Measurements from ENCODE around the gene FAM9C.
"Not testable (repeated sequence)": the region's sequence is repeated elsewhere in the genome, so short reads cannot be mapped to it uniquely, and the experiment has no call there.

Gene FAM9C

DNA sequence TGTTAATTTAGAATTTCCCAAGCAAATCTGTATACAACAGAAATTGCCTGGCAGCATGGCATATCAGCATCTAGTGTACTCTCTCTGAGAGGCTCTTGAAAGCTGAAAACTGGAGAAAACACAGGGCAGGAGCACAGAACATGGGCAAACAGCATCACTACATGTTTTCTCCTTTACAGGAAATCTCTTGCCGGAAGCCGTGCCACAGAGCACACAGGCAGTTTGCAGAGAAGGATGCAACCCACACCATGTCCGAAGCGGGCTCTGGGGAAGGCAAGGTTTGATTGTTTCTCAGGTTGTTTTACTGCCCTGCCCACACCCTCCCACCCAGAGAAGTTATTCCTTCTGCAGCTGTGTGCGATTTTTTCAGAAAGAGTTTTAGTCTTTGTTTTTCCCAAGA lies 41.1 kb upstream of the FAM9C start:
- no peaks in the 10 kb centered on the region for H3K9me3 ChIP-seq (ENCODE audit: control insufficient read depth, insufficient read depth, low read length)
- no peak for DNase-seq (ENCODE audit: low read depth, low spot score)
- H3K4me1 ChIP-seq (ENCODE audit: control insufficient read depth, insufficient read depth, low read length), result no peaks in the 10 kb centered on the region
- H3K27ac ChIP-seq (ENCODE audit: low read length), result no peak overlapping the region
- no peaks in the 10 kb centered on the region for H3K36me3 ChIP-seq (ENCODE audit: control insufficient read depth, insufficient read depth, low read length)
- no peak overlapping the region for H3K4me3 ChIP-seq (ENCODE audit: low read length)
- WGBS (ENCODE audit: insufficient coverage, insufficient read length), result no CpG with 5 or more reads among the region's 5 CpGs
- H3K27me3 ChIP-seq (ENCODE audit: control insufficient read depth, insufficient read depth, low read length), result no peaks in the 10 kb centered on the region

DNA sequence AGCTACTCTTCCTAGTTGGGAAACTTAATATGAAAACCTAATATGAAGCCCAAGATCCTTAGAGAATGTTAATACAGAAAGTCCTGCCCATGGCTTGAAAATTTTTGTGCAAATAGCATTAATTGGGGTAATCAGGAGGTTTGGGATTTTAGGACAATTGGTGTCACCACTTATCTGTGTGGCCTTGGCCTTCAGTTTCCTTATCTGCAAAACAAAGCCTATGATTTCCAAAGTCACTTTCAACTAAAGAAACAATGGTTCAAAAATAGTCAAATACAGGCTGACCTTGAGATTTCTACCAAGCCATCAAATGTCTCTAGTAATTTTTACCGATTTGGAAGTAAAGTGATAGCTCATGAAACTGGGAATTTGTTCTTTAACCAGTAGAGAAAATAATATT lies 40.2 kb upstream of the FAM9C start:
- no peaks in the 10 kb centered on the region for H3K4me1 ChIP-seq (ENCODE audit: control insufficient read depth, insufficient read depth, low read length)
- no CpG with 5 or more reads among the region's 1 CpG for WGBS (ENCODE audit: insufficient coverage, insufficient read length)
- DNase-seq (ENCODE audit: low read depth, low spot score), result no peak
- H3K27me3 ChIP-seq (ENCODE audit: control insufficient read depth, insufficient read depth, low read length), result no peaks in the 10 kb centered on the region
- H3K27ac ChIP-seq (ENCODE audit: low read length), result no peak overlapping the region
- no peaks in the 10 kb centered on the region for H3K9me3 ChIP-seq (ENCODE audit: control insufficient read depth, insufficient read depth, low read length)
- H3K36me3 ChIP-seq (ENCODE audit: control insufficient read depth, insufficient read depth, low read length), result no peaks in the 10 kb centered on the region
- no peak overlapping the region for H3K4me3 ChIP-seq (ENCODE audit: low read length)

DNA sequence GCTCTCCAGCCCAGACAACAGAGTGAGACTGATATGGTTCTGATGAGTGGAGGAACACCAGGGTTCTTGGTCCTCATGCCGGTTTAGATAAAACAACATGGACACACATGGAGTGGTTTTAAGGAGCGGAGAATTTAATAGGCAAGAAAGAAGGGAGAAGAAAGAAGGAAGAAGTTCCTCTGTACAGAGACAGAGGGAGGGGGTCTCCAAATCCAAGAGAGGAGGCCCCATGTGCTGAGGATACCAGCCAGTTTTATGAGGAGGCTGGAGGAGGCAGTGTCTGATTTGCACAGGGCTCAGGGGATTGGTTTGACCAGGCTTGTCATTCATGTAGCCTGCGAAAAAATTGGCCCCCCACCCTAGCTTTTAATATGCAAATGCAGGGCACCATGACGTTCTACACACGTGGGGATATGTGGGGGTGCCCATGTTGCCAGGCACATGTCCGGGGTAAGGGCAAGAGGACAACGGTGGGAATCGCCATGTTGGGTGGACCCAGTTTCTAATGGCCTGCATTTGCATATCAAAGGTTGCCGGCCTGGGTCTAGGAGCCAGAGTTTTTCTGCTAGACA lies 39.4 kb upstream of the FAM9C start:
- not testable (repeated sequence) for H3K27ac ChIP-seq (ENCODE audit: low read length); H3K4me3 ChIP-seq (ENCODE audit: low read length); H3K36me3 ChIP-seq (ENCODE audit: control insufficient read depth, insufficient read depth, low read length); DNase-seq (ENCODE audit: low read depth, low spot score); H3K9me3 ChIP-seq (ENCODE audit: control insufficient read depth, insufficient read depth, low read length); H3K27me3 ChIP-seq (ENCODE audit: control insufficient read depth, insufficient read depth, low read length); H3K4me1 ChIP-seq (ENCODE audit: control insufficient read depth, insufficient read depth, low read length)
- WGBS (ENCODE audit: insufficient coverage, insufficient read length), result no CpG with 5 or more reads among the region's 9 CpGs

DNA sequence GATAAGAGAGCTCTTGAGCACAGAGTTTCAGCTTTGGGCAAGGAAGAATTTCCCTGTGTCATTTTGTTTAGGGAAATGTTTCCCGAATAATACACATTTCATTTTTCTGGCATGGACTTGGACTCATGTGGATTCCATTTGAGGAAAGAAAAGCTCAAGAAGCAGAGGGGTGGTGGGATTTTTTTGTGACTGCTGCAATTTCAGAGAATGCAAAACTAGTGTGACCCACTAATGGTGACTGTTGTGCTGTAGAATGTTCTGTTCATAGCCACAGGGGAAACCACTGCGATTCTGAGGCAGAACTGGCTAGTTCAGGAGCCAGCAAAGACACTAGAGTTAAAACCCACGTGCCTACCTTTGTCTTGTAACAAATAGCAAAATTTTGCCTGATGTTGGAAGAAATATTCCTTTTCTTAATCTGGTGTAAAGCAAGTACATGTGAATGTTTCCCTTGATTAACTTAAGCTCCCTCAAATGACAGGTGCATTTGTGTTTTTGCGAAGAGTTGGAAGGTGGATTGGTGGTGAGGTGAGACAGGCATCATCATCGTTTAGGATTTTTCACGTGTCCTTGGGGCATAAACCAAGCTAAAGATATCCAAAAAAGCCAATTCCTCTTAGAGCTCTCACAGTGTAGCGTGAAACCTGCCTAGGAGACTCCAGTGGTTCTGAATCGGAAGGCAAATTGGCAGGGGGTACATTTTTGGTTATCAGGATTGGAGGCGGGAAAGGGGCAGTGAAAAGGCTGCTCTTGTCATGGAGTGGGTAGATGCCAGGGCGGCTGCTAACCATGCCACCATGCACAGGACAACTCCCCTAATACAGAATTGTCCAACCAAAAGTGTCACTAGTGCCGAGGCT lies 38.0 kb upstream of the FAM9C start:
- no peaks in the 10 kb centered on the region for H3K9me3 ChIP-seq (ENCODE audit: control insufficient read depth, insufficient read depth, low read length)
- H3K27ac ChIP-seq (ENCODE audit: low read length), result no peak overlapping the region
- H3K27me3 ChIP-seq (ENCODE audit: control insufficient read depth, insufficient read depth, low read length), result no peaks in the 10 kb centered on the region
- no peaks in the 10 kb centered on the region for H3K36me3 ChIP-seq (ENCODE audit: control insufficient read depth, insufficient read depth, low read length)
- H3K4me3 ChIP-seq (ENCODE audit: low read length), result no peak overlapping the region
- WGBS (ENCODE audit: insufficient coverage, insufficient read length), result no CpG with 5 or more reads among the region's 11 CpGs
- H3K4me1 ChIP-seq (ENCODE audit: control insufficient read depth, insufficient read depth, low read length), result no peaks in the 10 kb centered on the region; the same call in 1 of the 2 replicates
- no peak for DNase-seq (ENCODE audit: low read depth, low spot score)

DNA sequence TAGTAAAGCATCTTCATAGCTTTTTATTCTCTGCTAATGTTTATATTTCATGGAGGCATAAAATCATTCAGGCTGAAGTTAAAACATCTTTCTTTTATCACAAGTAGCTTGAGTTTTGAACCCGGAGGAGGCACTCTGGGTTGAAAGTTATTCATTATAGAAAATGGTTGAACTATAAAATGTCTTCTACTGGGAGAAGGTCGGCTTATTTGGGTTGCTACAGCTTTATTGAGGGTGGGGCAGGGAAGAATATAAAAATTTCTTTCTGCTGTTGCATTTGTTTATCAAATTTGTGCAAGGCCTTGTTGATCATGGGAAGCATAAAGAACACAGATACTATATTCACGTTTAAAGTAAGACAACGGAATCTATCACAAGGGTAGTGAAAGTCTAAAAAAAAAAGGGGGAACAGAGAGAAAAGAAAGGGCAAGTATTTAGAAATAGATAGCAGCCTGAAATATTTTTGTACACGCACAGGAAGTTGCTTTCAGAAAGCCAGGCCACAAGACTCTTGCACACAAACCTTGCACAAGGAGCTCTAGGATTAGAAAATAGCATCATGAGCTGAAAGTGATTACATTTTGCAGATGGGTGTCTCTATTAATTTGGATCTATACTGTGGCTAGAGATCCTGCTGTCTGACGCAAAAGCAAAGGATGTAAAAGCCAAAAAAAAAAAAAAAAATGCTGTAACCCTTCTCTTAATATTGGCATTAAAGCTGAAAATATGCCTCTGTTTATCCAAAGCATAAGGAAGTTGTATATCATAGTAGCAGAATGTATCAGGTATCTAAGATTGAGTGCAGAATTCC lies 37.2 kb upstream of the FAM9C start:
- no peak overlapping the region for H3K27ac ChIP-seq (ENCODE audit: low read length)
- no CpG with 5 or more reads among the region's 6 CpGs for WGBS (ENCODE audit: insufficient coverage, insufficient read length)
- no peaks in the 10 kb centered on the region for H3K27me3 ChIP-seq (ENCODE audit: control insufficient read depth, insufficient read depth, low read length)
- H3K36me3 ChIP-seq (ENCODE audit: control insufficient read depth, insufficient read depth, low read length), result no peaks in the 10 kb centered on the region
- no peak overlapping the region for H3K4me3 ChIP-seq (ENCODE audit: low read length)
- DNase-seq (ENCODE audit: low read depth, low spot score), result no peak
- no peaks in the 10 kb centered on the region; the same call in 1 of the 2 replicates for H3K4me1 ChIP-seq (ENCODE audit: control insufficient read depth, insufficient read depth, low read length)
- no peaks in the 10 kb centered on the region for H3K9me3 ChIP-seq (ENCODE audit: control insufficient read depth, insufficient read depth, low read length)

DNA sequence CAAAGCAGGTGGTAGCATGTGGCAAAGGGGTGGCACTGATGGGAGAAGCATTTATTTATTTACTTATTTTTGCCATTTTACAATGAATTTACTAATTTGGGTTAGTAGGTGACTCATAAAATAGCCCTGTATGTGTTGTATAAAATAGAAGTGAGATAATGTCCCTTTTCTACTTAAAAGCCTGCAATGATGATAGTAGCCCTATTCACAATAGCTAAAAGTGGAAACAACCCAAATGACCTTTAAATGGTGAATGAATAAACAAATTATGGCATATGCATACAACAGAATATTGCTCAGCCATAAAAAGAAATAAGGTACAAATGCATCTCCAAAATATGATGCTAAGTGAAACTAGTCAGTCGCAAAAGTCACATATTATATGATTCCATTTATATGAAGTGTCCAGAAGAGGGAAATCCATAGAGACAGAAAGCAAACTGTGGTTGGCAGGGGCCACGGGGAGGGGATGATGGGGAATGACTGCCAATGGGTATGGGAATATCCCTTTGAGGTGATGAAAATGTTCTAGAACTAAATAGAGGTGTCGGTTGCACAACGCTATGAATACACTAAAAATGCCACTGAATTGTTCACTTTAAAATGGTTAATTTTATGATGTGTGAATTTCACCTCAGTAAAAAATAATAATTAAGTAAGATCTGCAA lies 35.8 kb upstream of the FAM9C start:
- Histone ChIP-seq H3K9me3 (ENCODE audit: control insufficient read depth, insufficient read depth, low read length) (no peaks in the 10 kb centered on the region), H3K4me3 (ENCODE audit: low read length) (no peak overlapping the region), H3K27ac (ENCODE audit: low read length) (no peak overlapping the region), H3K27me3 (ENCODE audit: control insufficient read depth, insufficient read depth, low read length) (no peaks in the 10 kb centered on the region), H3K36me3 (ENCODE audit: control insufficient read depth, insufficient read depth, low read length) (no peaks in the 10 kb centered on the region), H3K4me1 (ENCODE audit: control insufficient read depth, insufficient read depth, low read length) (no peaks in the 10 kb centered on the region; the same call in 1 of the 2 replicates)
- no peak for DNase-seq (ENCODE audit: low read depth, low spot score)
- no CpG with 5 or more reads among the region's 4 CpGs for WGBS (ENCODE audit: insufficient coverage, insufficient read length)

DNA sequence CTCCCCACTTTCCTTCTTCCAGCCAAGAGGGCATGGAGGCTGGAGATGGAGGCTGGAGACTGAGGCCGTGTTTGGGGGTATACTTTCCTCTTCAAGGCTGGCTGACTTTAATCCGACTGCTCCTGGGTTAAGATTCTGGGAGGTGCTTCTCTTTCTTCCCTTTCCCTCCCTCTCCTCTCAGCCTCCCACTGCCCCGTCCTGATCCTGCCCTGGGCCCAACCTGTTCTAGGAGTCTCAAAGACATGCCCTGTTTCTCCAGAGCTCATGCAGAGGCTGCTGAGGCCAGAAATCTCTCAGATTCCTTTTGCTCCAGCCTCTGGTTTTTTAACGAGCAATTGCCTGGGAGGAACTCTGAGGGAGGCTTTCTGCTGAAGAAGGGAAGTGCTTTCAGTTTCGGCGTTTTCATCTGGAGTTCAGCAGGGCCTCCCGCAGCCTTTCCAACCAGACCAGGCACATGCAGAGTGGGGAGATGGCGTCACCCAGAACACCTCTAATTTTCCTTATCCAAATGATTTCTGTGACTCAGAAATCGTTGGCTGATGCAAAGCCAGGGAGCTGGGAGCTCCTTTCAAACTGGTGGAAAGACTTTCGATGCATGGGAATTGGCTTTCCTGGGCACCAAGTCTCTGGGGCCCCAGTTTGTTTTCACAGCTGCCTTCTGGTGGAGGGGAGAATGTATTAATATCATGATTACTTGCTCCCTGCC lies 34.5 kb upstream of the FAM9C start:
- H3K27me3 ChIP-seq (ENCODE audit: control insufficient read depth, insufficient read depth, low read length), result no peaks in the 10 kb centered on the region
- H3K27ac ChIP-seq (ENCODE audit: low read length), result no peak overlapping the region
- DNase-seq (ENCODE audit: low read depth, low spot score), result no peak
- no peaks in the 10 kb centered on the region for H3K9me3 ChIP-seq (ENCODE audit: control insufficient read depth, insufficient read depth, low read length)
- H3K4me1 ChIP-seq (ENCODE audit: control insufficient read depth, insufficient read depth, low read length), result no peaks in the 10 kb centered on the region; the same call in 1 of the 2 replicates
- WGBS (ENCODE audit: insufficient coverage, insufficient read length), result no CpG with 5 or more reads among the region's 10 CpGs
- H3K4me3 ChIP-seq (ENCODE audit: low read length), result no peak overlapping the region
- H3K36me3 ChIP-seq (ENCODE audit: control insufficient read depth, insufficient read depth, low read length), result no peaks in the 10 kb centered on the region

DNA sequence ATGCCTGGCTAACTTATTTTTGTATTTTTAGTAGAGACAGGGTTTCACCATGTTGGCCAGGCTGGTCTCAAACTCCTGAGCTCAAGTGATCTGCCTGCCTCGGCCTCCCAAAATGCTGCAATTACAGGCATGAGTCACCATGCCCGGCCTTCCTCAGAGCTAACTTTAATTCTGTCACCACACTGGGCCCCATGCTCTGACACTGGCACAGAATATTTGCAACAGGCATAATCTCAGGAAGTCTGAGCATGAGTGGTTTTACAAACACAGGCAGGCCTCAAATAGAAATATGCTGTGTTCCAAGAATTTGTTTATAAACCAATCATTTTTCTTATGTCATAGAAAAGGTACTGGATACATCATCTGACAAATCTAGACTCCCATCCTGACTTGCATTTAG lies 32.7 kb upstream of the FAM9C start:
- no peak for DNase-seq (ENCODE audit: low read depth, low spot score)
- Histone ChIP-seq H3K4me3 (ENCODE audit: low read length) (no peak overlapping the region), H3K9me3 (ENCODE audit: control insufficient read depth, insufficient read depth, low read length) (no peaks in the 10 kb centered on the region), H3K27me3 (ENCODE audit: control insufficient read depth, insufficient read depth, low read length) (no peaks in the 10 kb centered on the region), H3K4me1 (ENCODE audit: control insufficient read depth, insufficient read depth, low read length) (no peaks in the 10 kb centered on the region; the same call in 1 of the 2 replicates), H3K36me3 (ENCODE audit: control insufficient read depth, insufficient read depth, low read length) (no peaks in the 10 kb centered on the region), H3K27ac (ENCODE audit: low read length) (no peak overlapping the region)
- WGBS (ENCODE audit: insufficient coverage, insufficient read length), result no CpG with 5 or more reads among the region's 2 CpGs

DNA sequence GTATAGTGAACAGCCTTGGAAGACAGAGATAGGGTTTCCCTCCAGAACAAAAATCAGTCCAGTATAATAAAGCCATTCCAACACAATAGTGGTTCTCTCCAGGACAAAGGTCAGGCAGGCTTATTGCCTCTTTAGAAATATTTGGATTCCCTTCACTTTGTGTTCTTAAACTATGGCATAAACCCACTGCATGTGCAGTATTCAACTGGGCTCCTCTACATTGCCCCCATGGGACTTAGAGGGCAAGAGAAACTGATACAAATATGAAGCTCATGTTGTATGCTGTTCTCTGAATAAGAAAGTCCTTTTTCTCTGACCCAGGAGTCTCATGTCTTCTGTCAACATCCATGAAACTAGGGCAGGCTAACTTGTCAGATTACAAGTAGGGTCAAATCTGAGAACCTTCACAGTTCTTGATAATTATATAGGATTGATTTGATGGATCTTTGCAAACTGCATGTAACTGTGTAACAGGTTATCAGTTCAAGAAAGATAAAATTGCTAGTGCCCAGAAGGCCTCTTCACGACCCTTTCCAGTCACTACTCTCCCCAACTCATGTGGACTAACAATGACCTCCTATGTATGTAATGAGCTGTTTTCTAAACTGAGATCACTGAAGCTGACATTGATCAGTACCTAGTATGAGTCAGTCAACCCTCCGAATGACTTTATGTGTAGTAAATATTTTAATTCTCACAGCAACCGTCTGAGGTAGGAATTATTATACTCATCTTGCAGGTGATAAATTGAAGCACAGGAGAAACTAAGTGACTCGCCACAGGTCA lies 31.9 kb upstream of the FAM9C start:
- no peaks in the 10 kb centered on the region for H3K27me3 ChIP-seq (ENCODE audit: control insufficient read depth, insufficient read depth, low read length)

More for the DNA sequence above, 31.9 kb upstream of the FAM9C start:
- Histone ChIP-seq H3K36me3 (ENCODE audit: control insufficient read depth, insufficient read depth, low read length) (no peaks in the 10 kb centered on the region), H3K9me3 (ENCODE audit: control insufficient read depth, insufficient read depth, low read length) (no peaks in the 10 kb centered on the region), H3K27ac (ENCODE audit: low read length) (no peak overlapping the region), H3K4me1 (ENCODE audit: control insufficient read depth, insufficient read depth, low read length) (no peaks in the 10 kb centered on the region; the same call in 1 of the 2 replicates), H3K4me3 (ENCODE audit: low read length) (no peak overlapping the region)
- no peak for DNase-seq (ENCODE audit: low read depth, low spot score)
- no CpG with 5 or more reads among the region's 4 CpGs for WGBS (ENCODE audit: insufficient coverage, insufficient read length)

Measured in iPS DF 6.9 (cell line).